ENCODE measurements around the gene TMCO6.

GRCh38 chr5:140598836-140599235 lies 40.4 kb upstream of the TMCO6 start:
- TF ChIP-seq EZH2phosphoT487 (IDR thresholded peaks at IDR 0.05; ENCODE audit: insufficient read depth, low read depth) (no peak), EZH2 (IDR thresholded peaks at IDR 0.05; ENCODE audit: insufficient read depth, poor library complexity, severe bottlenecking) (no peak)

Data from GM23248 (cell line).